ENCODE results near the gene ZDHHC11B. TPM values are rescaled to one million over a fixed set of nuclear protein-coding genes. Genes with fewer than 3 reads are reported as not detected.
"Not testable (repeated sequence)": the region's sequence is repeated elsewhere in the genome, so short reads cannot be mapped to it uniquely, and the experiment has no call there.

ZDHHC11B gene
- total RNA-seq, 1 donor from 2014 or later = 0.60 TPM

DNA sequence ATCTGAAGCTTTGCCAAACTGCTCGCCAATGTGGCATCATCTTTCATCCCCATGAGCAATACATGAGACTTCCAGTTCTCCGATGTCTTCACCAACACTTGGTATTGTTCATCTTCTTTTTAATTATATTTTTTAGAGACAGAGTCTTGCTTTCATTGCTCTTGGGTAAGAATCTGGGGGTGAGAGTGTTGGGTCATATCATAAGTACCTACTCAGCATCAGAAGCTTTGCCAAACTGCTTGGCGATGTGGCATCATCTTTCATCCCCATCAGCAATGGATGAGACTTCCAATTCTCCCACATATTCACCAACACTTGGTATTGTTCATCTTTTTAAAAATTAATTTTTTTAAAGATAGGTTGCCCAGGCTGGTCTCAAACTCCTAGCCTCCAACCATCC is 30.9 kb upstream of the ZDHHC11B start:
- TF ChIP-seq EZH2 (IDR thresholded peaks at IDR 0.05) = no peak
- no peak for TF ChIP-seq EZH2phosphoT487 (IDR thresholded peaks at IDR 0.05)
- TF ChIP-seq CTCF (IDR thresholded peaks at IDR 0.05) = no peak
- no peak overlapping the region for H3K27ac ChIP-seq
- H3K9me3 ChIP-seq (ENCODE audit: low read depth) = no peaks in the 10 kb centered on the region
- no peaks in the 10 kb centered on the region for H3K36me3 ChIP-seq
- H3K4me1 ChIP-seq = no peaks in the 10 kb centered on the region
- Mint-ChIP-seq H3K27ac (no peak overlapping the region), H3K27me3 (ENCODE audit: insufficient read depth, low read depth) (peaks cover 4% of the 10 kb centered on the region), H3K9me3 (peaks cover 7% of the 10 kb centered on the region), H3K4me3 (no peak overlapping the region), H3K36me3 (peaks cover 16% of the 10 kb centered on the region), H3K4me1 (peaks cover 8% of the 10 kb centered on the region)
- no peak overlapping the region for H2AFZ ChIP-seq (replicated peaks)
- H4K20me1 ChIP-seq (ENCODE audit: low read depth) = no peaks in the 10 kb centered on the region
- no peak for DNase-seq (ENCODE audit: low spot score)
- no peaks in the 10 kb centered on the region for H3F3A ChIP-seq (ENCODE audit: low read depth)
- H3K4me3 ChIP-seq = no peak overlapping the region
- no peaks in the 10 kb centered on the region for H3K27me3 ChIP-seq
- H3K9ac ChIP-seq = no peak overlapping the region
- no peak overlapping the region for H3K4me2 ChIP-seq
- H3K79me2 ChIP-seq (ENCODE audit: low read depth) = no peaks in the 10 kb centered on the region

DNA sequence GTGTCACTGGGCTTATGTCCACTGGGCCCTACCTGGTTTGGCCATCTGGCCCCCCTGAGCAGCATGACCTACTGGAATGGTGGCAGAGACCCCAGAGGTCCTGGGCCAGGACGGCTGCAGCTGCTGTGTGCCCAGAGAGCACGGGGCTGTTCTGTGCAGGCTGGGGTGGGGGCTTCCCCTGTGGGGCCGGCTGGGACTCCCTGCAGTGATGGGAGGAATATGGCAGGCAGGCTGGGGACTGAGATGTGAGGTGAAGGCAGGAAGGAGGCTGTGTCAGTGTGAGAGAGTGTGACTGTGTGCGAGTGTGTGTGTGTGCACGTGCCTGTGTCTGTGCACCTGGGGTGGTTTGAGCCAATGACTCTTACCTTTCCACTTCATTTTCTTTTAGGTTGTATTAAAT is 29.0 kb upstream of the ZDHHC11B start:
- H2AFZ ChIP-seq (replicated peaks); H3K9me3 Mint-ChIP-seq; H3K27ac ChIP-seq; H3K4me3 ChIP-seq; H3K27ac Mint-ChIP-seq; H3K36me3 ChIP-seq; H3K27me3 Mint-ChIP-seq (ENCODE audit: insufficient read depth, low read depth); H3K4me3 Mint-ChIP-seq; H3K9ac ChIP-seq; H3K27me3 ChIP-seq; H3K4me2 ChIP-seq; H3F3A ChIP-seq (ENCODE audit: low read depth); DNase-seq (ENCODE audit: low spot score); H4K20me1 ChIP-seq (ENCODE audit: low read depth); H3K4me1 Mint-ChIP-seq; H3K4me1 ChIP-seq; H3K79me2 ChIP-seq (ENCODE audit: low read depth); H3K9me3 ChIP-seq (ENCODE audit: low read depth): not testable (repeated sequence)
- peaks cover 16% of the 10 kb centered on the region for H3K36me3 Mint-ChIP-seq

- not testable (repeated sequence) for H3K79me2 ChIP-seq (ENCODE audit: low read depth); H3F3A ChIP-seq (ENCODE audit: low read depth); H3K9ac ChIP-seq; H3K4me1 ChIP-seq; H3K27ac Mint-ChIP-seq; H3K27ac ChIP-seq; H3K4me2 ChIP-seq; H3K4me3 ChIP-seq; H3K27me3 ChIP-seq; H3K9me3 ChIP-seq (ENCODE audit: low read depth); H3K27me3 Mint-ChIP-seq (ENCODE audit: insufficient read depth, low read depth); H3K36me3 Mint-ChIP-seq; H3K4me3 Mint-ChIP-seq; H4K20me1 ChIP-seq (ENCODE audit: low read depth); H3K9me3 Mint-ChIP-seq; H3K36me3 ChIP-seq; H2AFZ ChIP-seq (replicated peaks); DNase-seq (ENCODE audit: low spot score); H3K4me1 Mint-ChIP-seq
These were observed 26.9 kb upstream of the ZDHHC11B start for GRCh38 chr5:811384-811783.

DNA sequence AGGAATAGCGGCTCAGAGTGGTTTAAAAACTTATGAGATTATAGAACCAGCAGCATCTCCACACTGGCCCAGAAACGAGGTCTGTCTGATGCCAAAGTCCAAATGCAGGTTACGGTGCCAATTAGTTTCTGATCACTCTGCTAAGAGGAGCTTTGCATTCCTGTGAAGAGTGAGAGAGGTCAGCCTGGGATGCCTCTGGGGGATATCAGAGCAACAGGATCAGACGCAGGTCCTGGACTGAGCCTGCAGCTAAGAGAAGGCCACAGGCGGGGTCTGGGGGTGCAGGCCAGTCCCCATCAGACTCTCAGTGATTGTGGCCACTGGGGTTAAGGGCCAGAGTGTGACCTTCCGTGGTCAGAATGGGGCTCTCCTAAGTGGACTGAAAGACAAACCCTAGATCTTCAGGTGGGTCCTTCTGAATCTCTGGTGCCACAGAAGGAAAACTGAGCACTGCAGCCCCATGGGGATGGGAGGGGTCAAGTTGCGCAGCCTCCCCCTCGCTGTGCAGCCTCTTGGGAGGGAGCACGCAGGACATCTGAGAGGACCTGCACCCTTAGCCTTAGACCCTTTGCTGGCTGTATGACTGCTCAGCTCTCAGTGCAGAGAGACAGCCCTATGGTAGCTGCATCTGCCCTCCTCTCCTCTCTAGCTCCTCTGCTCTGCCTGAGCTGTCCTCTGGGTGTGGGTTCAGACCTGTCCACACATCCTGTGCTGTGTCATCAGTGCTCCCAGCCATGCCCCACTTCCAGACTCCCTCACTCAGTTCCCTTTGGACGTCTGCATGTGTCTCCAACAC is 23.4 kb upstream of the ZDHHC11B start:
- H3K4me3 Mint-ChIP-seq; H3K79me2 ChIP-seq (ENCODE audit: low read depth); H3K9me3 Mint-ChIP-seq; H3K4me1 ChIP-seq; H3K4me2 ChIP-seq; DNase-seq (ENCODE audit: low spot score); H3K27me3 ChIP-seq; H3K27ac Mint-ChIP-seq; H3K27me3 Mint-ChIP-seq (ENCODE audit: insufficient read depth, low read depth); H3K27ac ChIP-seq; H3K36me3 ChIP-seq; H4K20me1 ChIP-seq (ENCODE audit: low read depth); H3K9me3 ChIP-seq (ENCODE audit: low read depth); H3K4me3 ChIP-seq; H3F3A ChIP-seq (ENCODE audit: low read depth); H3K4me1 Mint-ChIP-seq; H2AFZ ChIP-seq (replicated peaks); H3K9ac ChIP-seq: not testable (repeated sequence)
- H3K36me3 Mint-ChIP-seq = peaks cover 12% of the 10 kb centered on the region

GRCh38 chr5:801472-801871 is 16.9 kb upstream of the ZDHHC11B start:
- Mint-ChIP-seq H3K27me3 (ENCODE audit: insufficient read depth, low read depth) (peaks cover 2% of the 10 kb centered on the region), H3K9me3 (peaks cover 16% of the 10 kb centered on the region), H3K27ac (no peak overlapping the region), H3K4me1 (peaks cover 5% of the 10 kb centered on the region), H3K4me3 (no peak overlapping the region), H3K36me3 (peaks cover 32% of the 10 kb centered on the region)
- Histone ChIP-seq H2AFZ (replicated peaks) (no peak overlapping the region), H3K27ac (no peak overlapping the region), H3K4me2 (no peak overlapping the region), H3K4me1 (no peaks in the 10 kb centered on the region), H3K27me3 (no peaks in the 10 kb centered on the region), H3K36me3 (no peaks in the 10 kb centered on the region), H3F3A (ENCODE audit: low read depth) (no peaks in the 10 kb centered on the region), H3K79me2 (ENCODE audit: low read depth) (no peaks in the 10 kb centered on the region), H3K4me3 (no peak overlapping the region), H3K9me3 (ENCODE audit: low read depth) (no peaks in the 10 kb centered on the region), H4K20me1 (ENCODE audit: low read depth) (no peaks in the 10 kb centered on the region), H3K9ac (no peak overlapping the region)
- TF ChIP-seq EZH2phosphoT487 (IDR thresholded peaks at IDR 0.05) (no peak), CTCF (IDR thresholded peaks at IDR 0.05) (no peak), EZH2 (IDR thresholded peaks at IDR 0.05) (no peak)
- no peak for DNase-seq (ENCODE audit: low spot score)

- H3K36me3 Mint-ChIP-seq = peaks cover 32% of the 10 kb centered on the region
- DNase-seq (ENCODE audit: low spot score); H3F3A ChIP-seq (ENCODE audit: low read depth); H3K9ac ChIP-seq; H3K4me2 ChIP-seq; H3K27ac Mint-ChIP-seq; H3K36me3 ChIP-seq; H3K79me2 ChIP-seq (ENCODE audit: low read depth); H3K27ac ChIP-seq; H2AFZ ChIP-seq (replicated peaks); H3K27me3 Mint-ChIP-seq (ENCODE audit: insufficient read depth, low read depth); H3K4me3 ChIP-seq; H3K4me1 Mint-ChIP-seq; H3K4me3 Mint-ChIP-seq; H3K4me1 ChIP-seq; H3K9me3 ChIP-seq (ENCODE audit: low read depth); H4K20me1 ChIP-seq (ENCODE audit: low read depth); H3K27me3 ChIP-seq: not testable (repeated sequence)
- peaks cover 16% of the 10 kb centered on the region for H3K9me3 Mint-ChIP-seq
These were observed 16.5 kb upstream of the ZDHHC11B start for GRCh38 chr5:801055-801454.

Data from neural progenitor cell (in vitro differentiated cells).